GM12801 (cell line): Measurements from ENCODE around the gene PIEZO1.

Source experiments
- CTCF ChIP-seq: IDR thresholded peaks from one replicate; pipeline ENCODE4 v1.5.1; 2011; ENCODE audit warnings: control low read depth; ENCODE audit not compliant: insufficient read length; ENCODE audit errors: extremely low read depth

Gene PIEZO1

GRCh38 chr16:88761143-88761534, 23.9 kb downstream of the PIEZO1 start:
- TF ChIP-seq CTCF: no peak

GRCh38 chr16:88760424-88761142, 24.4 kb downstream of the PIEZO1 start:
- no peak for TF ChIP-seq CTCF

GRCh38 chr16:88759976-88760350, 25.1 kb downstream of the PIEZO1 start:
- no peak for TF ChIP-seq CTCF

GRCh38 chr16:88759245-88759975, 25.6 kb downstream of the PIEZO1 start:
- no peak for TF ChIP-seq CTCF

- no peak for TF ChIP-seq CTCF
Observed at GRCh38 chr16:88758944-88759244, 26.1 kb downstream of the PIEZO1 start.

GRCh38 chr16:88758227-88758943, 26.6 kb downstream of the PIEZO1 start:
- no peak for TF ChIP-seq CTCF

- no peak for TF ChIP-seq CTCF
Observed at GRCh38 chr16:88755745-88756443, 29.1 kb downstream of the PIEZO1 start.
